ENCODE measurements around the gene IPO9. TPM values are rescaled to one million over a fixed set of nuclear protein-coding genes. Genes with fewer than 3 reads are reported as not detected.
A peak's percentile ranks its signal among the peaks of the same experiment; 100 is the strongest.
"Not testable (repeated sequence)": the region's sequence is repeated elsewhere in the genome, so short reads cannot be mapped to it uniquely, and the experiment has no call there.

IPO9 gene
- total RNA-seq, 1 donor: 29.2 TPM

DNA sequence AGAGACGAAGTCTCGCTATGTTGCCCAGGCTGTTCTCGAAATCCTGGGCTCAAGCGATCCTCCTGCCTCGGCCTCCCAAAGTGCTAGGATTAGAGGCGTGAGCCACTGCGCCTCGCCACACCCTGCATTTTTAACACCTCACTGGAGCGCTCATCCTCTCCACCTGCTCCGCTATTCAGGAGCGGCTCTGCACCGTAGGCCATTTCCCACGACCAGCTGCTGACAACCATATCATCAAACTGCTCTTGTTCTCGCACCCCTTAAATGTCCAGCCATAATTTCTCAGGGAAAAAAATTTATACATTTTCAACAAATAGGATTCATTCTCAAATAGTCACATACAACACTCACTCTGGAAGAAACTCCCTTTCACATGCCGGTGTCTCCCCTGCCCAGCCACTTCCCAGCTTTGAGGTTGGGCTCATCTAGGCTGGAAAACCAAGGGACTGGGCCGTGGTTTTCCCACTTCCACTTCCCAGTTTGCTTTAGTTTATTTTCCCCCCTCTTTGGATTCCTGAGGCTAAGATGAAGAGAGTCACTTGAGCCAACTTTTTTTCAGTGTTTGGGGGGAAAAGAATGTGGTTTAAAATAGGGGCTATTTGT is 639 bp upstream of the IPO9 start:
- TF ChIP-seq, protein P1, sequence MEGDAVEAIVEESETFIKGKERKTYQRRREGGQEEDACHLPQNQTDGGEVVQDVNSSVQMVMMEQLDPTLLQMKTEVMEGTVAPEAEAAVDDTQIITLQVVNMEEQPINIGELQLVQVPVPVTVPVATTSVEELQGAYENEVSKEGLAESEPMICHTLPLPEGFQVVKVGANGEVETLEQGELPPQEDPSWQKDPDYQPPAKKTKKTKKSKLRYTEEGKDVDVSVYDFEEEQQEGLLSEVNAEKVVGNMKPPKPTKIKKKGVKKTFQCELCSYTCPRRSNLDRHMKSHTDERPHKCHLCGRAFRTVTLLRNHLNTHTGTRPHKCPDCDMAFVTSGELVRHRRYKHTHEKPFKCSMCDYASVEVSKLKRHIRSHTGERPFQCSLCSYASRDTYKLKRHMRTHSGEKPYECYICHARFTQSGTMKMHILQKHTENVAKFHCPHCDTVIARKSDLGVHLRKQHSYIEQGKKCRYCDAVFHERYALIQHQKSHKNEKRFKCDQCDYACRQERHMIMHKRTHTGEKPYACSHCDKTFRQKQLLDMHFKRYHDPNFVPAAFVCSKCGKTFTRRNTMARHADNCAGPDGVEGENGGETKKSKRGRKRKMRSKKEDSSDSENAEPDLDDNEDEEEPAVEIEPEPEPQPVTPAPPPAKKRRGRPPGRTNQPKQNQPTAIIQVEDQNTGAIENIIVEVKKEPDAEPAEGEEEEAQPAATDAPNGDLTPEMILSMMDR (IDR thresholded peaks at IDR 0.05; ENCODE audit: insufficient read depth, low read length): no peak
- peak overlapping the region; percentile 47 for H3K4me3 ChIP-seq (ENCODE audit: low read depth, low read length)
- no peak for DNase-seq (ENCODE audit: low read depth)

DNA sequence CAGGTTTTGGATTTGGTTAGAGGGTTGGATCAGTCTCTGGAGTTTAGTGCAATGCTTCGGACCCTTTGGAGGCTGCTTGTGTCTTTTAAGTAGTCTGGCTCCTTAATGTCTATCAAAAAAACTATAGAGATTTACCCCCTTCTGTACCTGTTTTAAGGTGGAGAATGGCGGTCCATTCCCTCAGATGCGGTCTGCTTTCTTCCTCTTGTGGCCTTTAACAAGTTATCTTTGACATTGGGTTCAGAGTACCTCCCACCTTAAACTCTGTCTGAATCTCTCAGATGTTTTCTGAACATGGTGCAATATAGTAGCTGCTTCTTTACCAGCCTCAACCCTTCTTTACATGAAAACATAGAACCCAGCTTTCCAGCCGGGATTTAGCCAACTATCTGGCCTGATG is 2.4 kb downstream of the IPO9 start:
- DNase-seq (ENCODE audit: low read depth): no peak
- H3K4me3 ChIP-seq (ENCODE audit: low read depth, low read length): no peak overlapping the region
- TF ChIP-seq, protein P1 (IDR thresholded peaks at IDR 0.05; ENCODE audit: insufficient read depth, low read length): no peak

DNA sequence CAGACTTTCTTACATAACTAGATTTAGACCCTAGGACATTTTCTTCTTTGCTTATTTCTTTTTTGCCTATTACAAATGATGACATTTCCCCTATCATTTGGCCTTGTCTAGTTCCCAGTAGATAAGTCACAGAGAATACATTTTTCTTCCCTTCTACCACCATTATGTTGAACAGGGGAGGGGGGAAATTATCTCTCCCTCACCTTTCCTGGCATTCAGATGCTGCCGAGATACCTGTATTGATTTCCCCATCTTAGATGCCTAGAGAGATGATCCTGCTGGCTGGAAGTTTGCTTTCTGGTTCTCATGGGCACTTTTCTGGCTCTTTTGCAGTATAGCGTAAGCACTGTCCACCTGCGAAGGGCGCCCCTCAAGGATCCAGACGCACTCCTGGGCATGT is 5.7 kb downstream of the IPO9 start:
- DNase-seq (ENCODE audit: low read depth): no peak
- TF ChIP-seq, protein P1 (IDR thresholded peaks at IDR 0.05; ENCODE audit: insufficient read depth, low read length): no peak
- no peak overlapping the region for H3K4me3 ChIP-seq (ENCODE audit: low read depth, low read length)

DNA sequence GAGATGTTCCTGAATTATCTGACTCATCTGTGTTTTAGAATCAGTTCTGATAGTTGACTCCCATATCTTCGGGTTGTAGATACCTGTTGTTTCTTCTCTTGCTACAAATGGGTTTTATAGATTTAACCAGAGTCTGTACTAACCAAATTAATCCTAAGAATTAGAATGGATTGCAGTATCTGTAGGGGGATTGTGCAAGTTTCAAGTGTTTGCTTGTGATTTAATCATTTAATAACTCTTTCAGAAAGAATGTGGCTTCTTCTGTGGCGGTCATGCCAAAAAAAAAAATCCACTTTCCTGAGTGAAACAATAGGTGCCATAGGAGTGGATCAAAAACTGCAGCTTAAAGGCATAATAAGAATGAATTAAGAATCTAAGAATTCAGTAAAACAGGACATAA is 9.4 kb downstream of the IPO9 start:
- DNase-seq (ENCODE audit: low read depth): peak; percentile 36
- TF ChIP-seq, protein P1 (IDR thresholded peaks at IDR 0.05; ENCODE audit: insufficient read depth, low read length): no peak
- H3K4me3 ChIP-seq (ENCODE audit: low read depth, low read length): no peak overlapping the region

DNA sequence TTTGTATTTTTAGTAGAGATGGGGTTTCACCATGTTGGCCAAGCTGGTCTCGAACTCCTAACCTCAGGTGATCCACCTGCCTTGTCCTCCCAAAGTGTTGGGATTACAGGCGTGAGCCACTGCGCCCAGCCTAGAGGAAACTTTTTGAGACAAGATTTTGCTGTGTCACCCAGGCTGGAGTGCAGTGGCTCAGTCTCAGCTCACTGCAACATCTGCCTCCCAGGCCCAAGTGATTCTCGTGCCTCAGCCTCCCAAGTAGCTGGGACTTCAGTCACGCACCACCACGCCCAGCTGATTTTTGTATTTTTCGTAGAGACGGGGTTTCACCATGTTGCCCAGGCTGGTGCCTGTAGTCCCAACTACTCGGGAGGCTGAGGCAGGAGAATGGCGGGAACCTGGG is 10.1 kb downstream of the IPO9 start:
- not testable (repeated sequence) for DNase-seq (ENCODE audit: low read depth); H3K4me3 ChIP-seq (ENCODE audit: low read depth, low read length)

DNA sequence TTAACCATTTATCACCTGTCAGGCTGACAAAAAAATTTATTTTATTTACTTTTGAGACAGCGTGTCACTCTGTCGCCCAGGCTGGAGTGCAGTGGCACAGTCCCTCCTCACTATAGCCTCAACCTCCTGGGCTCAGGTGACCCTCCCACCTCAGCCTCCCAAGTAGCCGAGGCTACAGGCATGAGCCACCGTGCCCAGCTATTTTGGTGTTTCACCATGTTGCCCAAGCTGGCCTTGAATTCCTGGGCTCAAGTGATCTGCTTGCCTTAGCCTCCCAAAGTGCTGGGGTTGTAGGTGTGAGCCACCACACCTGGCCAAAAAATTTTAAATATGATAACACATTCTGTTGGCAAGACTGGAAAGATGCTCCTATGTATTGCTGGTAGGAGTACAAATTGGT is 11.1 kb downstream of the IPO9 start:
- no peak for DNase-seq (ENCODE audit: low read depth)
- TF ChIP-seq, protein P1 (IDR thresholded peaks at IDR 0.05; ENCODE audit: insufficient read depth, low read length): no peak
- no peak overlapping the region for H3K4me3 ChIP-seq (ENCODE audit: low read depth, low read length)

DNA sequence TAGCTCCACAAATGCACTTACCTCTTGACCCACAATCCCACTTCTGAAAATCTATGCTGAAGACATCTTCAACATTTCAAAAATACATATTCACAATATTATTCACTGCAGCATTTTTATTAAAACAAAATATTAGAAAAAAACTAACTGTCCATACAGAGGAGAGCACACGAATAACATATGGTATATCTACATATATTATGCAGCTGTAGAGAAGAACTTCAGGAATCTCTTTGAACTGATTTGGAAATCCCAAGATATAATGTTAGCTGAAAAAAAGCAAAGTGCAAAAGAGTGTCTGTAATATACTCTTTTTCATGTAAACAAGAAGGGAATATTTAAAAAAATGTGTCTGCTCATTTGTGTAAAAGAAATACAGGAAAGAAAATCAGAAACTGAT is 11.5 kb downstream of the IPO9 start:
- no peak for DNase-seq (ENCODE audit: low read depth)
- TF ChIP-seq, protein P1 (IDR thresholded peaks at IDR 0.05; ENCODE audit: insufficient read depth, low read length): no peak
- no peak overlapping the region for H3K4me3 ChIP-seq (ENCODE audit: low read depth, low read length)
